HFFc6 (cell line): Measurements from ENCODE around the gene PABPN1L. TPM values are rescaled to one million over a fixed set of nuclear protein-coding genes. Genes with fewer than 3 reads are reported as not detected.

Experiments used
- DNase-seq: peaks from one replicate; pipeline ENCODE4 v3.0.0-alpha.2; 2018
- H3K27ac Mint-ChIP-seq: 2 replicates; pipeline ENCODE4 v1.8.0; 2020; ENCODE audit warnings: mild to moderate bottlenecking, mixed read lengths
- H3K27me3 Mint-ChIP-seq: 2 replicates; pipeline ENCODE4 v1.8.0; 2021; ENCODE audit warnings: mild to moderate bottlenecking, moderate library complexity, mixed read lengths; ENCODE audit not compliant: insufficient read depth
- H3K36me3 Mint-ChIP-seq: 2 replicates; pipeline ENCODE4 v1.8.0; 2021; ENCODE audit warnings: low read depth, mixed read lengths
- H3K4me1 Mint-ChIP-seq: 2 replicates; pipeline ENCODE4 v1.8.0; 2020; ENCODE audit warnings: low read depth, mixed read lengths
- H3K4me3 Mint-ChIP-seq: 2 replicates; pipeline ENCODE4 v1.8.0; 2020; ENCODE audit warnings: mild to moderate bottlenecking, moderate library complexity, mixed read lengths
- H3K9me3 Mint-ChIP-seq: 2 replicates; pipeline ENCODE4 v1.8.0; 2020; ENCODE audit warnings: mild to moderate bottlenecking, mixed read lengths
- CTCF ChIP-seq: fragments of 200-600 bp; sonication (generic); IDR thresholded peaks from 2 replicates; pipeline ENCODE4 v1.5.0; 2021; ENCODE audit warnings: antibody characterized with exemption, mild to moderate bottlenecking
- total RNA-seq, 6 experiments: library from RNA; stranded (reverse); fragmentation: NEBNext Ultra II Directional; extraction: Animal tissue kit (Norgen Biotek cat#: 25700); gene quantifications; 2 replicates in 1 of 6; 3 replicates in 5 of 6; pipeline ENCODE4 v1.2.3, GENCODE V29; 2021

The PABPN1L gene
- total RNA-seq, 6 experiments from 2014 or later, result not detected

- DNase-seq, result no peak
- Mint-ChIP-seq H3K27ac (no peak overlapping the region), H3K9me3 (no peaks in the 10 kb centered on the region), H3K36me3 (no peaks in the 10 kb centered on the region), H3K4me3 (no peak overlapping the region), H3K4me1 (no peaks in the 10 kb centered on the region), H3K27me3 (no peaks in the 10 kb centered on the region)
- no peak for TF ChIP-seq CTCF
Observed at GRCh38 chr16:88835818-88836217, 30.6 kb downstream of the PABPN1L start.

- no peaks in the 10 kb centered on the region for H3K9me3 Mint-ChIP-seq
- H3K27me3 Mint-ChIP-seq, result no peaks in the 10 kb centered on the region
- no peaks in the 10 kb centered on the region for H3K36me3 Mint-ChIP-seq
- H3K27ac Mint-ChIP-seq, result no peak overlapping the region
- no peak for TF ChIP-seq CTCF
- DNase-seq, result no peak
- no peaks in the 10 kb centered on the region for H3K4me1 Mint-ChIP-seq
- H3K4me3 Mint-ChIP-seq, result no peak overlapping the region
Observed at GRCh38 chr16:88835383-88835782, 31.1 kb downstream of the PABPN1L start.

GRCh38 chr16:88834670-88835069 is 31.8 kb downstream of the PABPN1L start:
- TF ChIP-seq CTCF, result no peak
- H3K9me3 Mint-ChIP-seq, result no peaks in the 10 kb centered on the region
- H3K27ac Mint-ChIP-seq, result no peak overlapping the region
- no peak for DNase-seq
- H3K27me3 Mint-ChIP-seq, result no peaks in the 10 kb centered on the region
- no peaks in the 10 kb centered on the region for H3K36me3 Mint-ChIP-seq
- no peak overlapping the region for H3K4me3 Mint-ChIP-seq
- H3K4me1 Mint-ChIP-seq, result no peaks in the 10 kb centered on the region

- Mint-ChIP-seq H3K4me3 (no peak overlapping the region), H3K4me1 (no peaks in the 10 kb centered on the region), H3K9me3 (no peaks in the 10 kb centered on the region), H3K27me3 (no peaks in the 10 kb centered on the region), H3K36me3 (no peaks in the 10 kb centered on the region), H3K27ac (no peak overlapping the region)
- no peak for DNase-seq
- no peak for TF ChIP-seq CTCF
Observed at GRCh38 chr16:88833086-88833485, 33.4 kb downstream of the PABPN1L start.

- Mint-ChIP-seq H3K9me3 (no peaks in the 10 kb centered on the region), H3K4me1 (no peaks in the 10 kb centered on the region), H3K36me3 (no peaks in the 10 kb centered on the region), H3K27ac (no peak overlapping the region), H3K4me3 (no peak overlapping the region), H3K27me3 (no peaks in the 10 kb centered on the region)
- TF ChIP-seq CTCF, result peak; percentile 29
- DNase-seq, result peak; percentile 8
Observed at GRCh38 chr16:88831838-88832237, 34.6 kb downstream of the PABPN1L start.

- Mint-ChIP-seq H3K9me3 (no peaks in the 10 kb centered on the region), H3K4me3 (no peak overlapping the region), H3K27me3 (no peaks in the 10 kb centered on the region), H3K27ac (no peak overlapping the region), H3K4me1 (no peaks in the 10 kb centered on the region), H3K36me3 (no peaks in the 10 kb centered on the region)
- no peak for DNase-seq
- no peak for TF ChIP-seq CTCF
Observed at GRCh38 chr16:88830783-88831182, 35.7 kb downstream of the PABPN1L start.
